GM11168 (cell line): ENCODE data around the gene MAST2.

Experiments
- in situ Hi-C: fragments of 300-500 bp; cut with MboI; formaldehyde crosslinking; loops from one replicate; pipeline ENCODE4 v1.12.0; 2022; ENCODE audit warnings: low sequenced_read_pairs; ENCODE audit not compliant: unreplicated experiment

Gene MAST2

DNA sequence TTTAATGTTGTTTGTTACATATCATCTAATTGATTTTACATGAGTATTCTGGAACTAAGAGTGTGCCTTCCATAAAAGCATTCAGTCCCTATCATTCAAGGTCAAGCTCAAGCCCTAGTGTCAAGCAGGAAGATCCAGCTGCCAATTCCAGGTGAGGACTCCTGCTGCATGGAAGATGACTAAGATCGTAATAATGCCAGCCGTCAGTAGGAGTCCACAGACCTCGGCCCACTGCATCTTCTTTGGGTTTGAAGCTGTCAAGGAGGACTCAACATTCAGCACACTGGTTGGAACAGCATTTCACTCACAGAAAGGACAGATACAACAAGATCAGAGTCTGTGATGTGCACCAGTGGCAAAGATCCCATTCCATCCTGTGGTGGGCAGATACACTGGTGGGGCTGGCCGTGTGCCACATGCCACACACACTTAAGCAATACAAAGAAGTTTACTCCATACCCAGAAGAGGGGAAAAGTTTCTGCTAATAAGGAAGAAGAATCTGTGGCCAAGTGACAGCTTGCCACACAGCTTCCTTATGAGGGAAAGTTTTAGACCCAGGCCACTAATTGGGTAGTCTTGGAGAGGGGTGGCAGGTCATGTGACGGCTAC, 168.6 kb downstream of the MAST2 start:
- in situ Hi-C loops, result no loop called here

GRCh38 chr1:45972621-45973020, 169.2 kb downstream of the MAST2 start:
- in situ Hi-C loops, result no loop called here

- in situ Hi-C loops, result no loop called here
Measured at GRCh38 chr1:45973121-45973520, 169.7 kb downstream of the MAST2 start.

DNA sequence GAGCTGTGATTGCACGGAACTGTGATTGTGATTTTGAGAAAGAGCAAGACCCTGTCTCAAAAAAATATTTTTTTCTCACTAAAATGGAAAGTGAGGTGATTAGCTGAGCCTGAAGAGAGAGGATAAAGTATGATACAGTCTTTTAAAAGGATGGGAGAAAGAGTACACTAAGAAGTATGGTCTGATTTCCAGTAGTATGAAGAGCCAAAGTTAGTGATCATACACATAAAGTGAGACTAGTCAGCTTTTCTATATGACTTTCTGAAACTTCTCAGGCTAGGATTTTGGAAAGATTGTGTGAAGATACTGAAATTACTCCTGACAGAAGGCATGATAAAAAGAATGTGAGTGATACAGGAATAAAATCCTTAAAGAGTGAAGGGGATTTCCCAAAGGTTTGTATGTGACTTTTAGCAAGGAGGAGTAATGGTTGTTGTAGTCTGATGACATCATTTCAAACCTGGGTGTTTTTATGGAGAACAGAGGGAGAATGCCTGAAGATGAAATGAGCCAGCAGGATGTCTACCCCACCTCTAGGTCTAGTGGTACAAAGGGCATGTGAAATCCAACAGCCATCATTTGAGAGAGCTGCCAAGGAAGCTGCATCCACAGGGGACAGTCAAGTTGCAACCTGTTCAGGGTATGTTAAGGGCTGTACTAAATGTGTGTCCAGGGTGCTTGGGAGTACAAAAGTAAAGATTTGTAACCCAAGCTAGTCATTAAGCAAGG, 171.3 kb downstream of the MAST2 start:
- in situ Hi-C loops, result no loop called here

GRCh38 chr1:45976623-45977022, 173.2 kb downstream of the MAST2 start:
- in situ Hi-C loops, result no loop called here

GRCh38 chr1:45979074-45979777, 175.8 kb downstream of the MAST2 start:
- in situ Hi-C loops, result no loop called here

DNA sequence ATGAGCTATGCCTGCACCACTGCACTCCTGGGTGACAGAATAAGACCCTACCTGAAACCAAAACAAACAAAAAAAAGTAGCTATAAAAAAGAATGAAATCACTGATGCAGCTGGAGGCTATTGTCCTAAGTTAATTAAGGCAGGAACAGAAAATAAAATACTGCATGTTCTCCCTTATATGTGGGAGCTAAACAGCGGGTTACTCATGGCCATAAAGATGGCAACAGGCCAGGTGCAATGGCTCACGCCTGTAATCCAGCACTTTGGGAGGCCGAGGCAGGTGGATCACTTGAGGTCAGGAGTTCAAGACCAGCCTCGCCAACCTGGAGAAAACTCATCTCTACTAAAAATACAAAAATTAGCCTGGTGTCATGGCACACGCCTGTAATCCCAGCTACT, 176.4 kb downstream of the MAST2 start:
- in situ Hi-C loops, result no loop called here

GRCh38 chr1:45982359-45982758, 178.9 kb downstream of the MAST2 start:
- in situ Hi-C loops, result no loop called here

DNA sequence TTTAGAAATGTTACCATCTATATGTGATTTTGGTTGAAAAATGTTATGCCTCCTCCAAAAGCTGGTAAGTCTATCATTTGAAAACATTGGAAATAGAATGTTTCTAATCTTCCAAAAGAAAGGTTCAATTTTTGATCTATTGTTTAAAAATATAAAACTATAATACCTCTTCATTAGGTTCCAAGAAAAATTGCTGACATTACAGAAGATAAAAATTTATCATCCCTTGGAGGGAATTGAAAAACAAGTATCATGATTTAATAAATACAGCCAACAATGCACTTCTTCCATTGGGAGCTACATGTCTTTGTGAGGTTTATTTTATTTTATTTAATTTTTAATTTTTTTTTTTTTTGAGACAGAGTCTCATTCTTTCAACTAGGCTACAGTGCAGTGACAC, 180.6 kb downstream of the MAST2 start:
- in situ Hi-C loops, result no loop called here

DNA sequence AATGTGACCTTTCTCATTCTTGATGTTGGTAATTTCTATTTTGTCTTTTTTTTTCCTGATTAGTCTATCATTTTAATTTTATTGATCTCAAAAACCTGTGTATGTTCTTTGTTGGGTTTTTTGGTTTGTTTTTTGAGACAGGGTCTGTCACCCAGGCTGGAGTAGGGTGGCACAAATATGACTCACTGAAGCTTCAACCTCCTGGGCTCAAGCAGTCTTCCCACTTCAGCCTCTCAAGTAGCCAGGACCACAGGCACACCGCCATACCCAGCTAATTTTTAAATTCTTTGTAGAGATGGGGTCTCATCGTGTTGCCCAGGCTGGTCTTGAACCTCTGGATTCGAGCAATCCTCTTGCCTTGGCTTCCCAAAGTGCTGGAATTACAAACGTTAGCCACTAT, 183.8 kb downstream of the MAST2 start:
- in situ Hi-C loops, result no loop called here

- in situ Hi-C loops, result no loop called here
Measured at GRCh38 chr1:45989249-45989648, 185.8 kb downstream of the MAST2 start.

- in situ Hi-C loops, result no loop called here
Measured at GRCh38 chr1:45994423-45994822, 191.0 kb downstream of the MAST2 start.

- in situ Hi-C loops, result no loop called here
Measured at GRCh38 chr1:45995298-45995697, 191.9 kb downstream of the MAST2 start.

GRCh38 chr1:45998020-45998617, 194.7 kb downstream of the MAST2 start:
- in situ Hi-C loops, result no loop called here

GRCh38 chr1:45999507-45999906, 196.1 kb downstream of the MAST2 start:
- in situ Hi-C loops, result no loop called here

DNA sequence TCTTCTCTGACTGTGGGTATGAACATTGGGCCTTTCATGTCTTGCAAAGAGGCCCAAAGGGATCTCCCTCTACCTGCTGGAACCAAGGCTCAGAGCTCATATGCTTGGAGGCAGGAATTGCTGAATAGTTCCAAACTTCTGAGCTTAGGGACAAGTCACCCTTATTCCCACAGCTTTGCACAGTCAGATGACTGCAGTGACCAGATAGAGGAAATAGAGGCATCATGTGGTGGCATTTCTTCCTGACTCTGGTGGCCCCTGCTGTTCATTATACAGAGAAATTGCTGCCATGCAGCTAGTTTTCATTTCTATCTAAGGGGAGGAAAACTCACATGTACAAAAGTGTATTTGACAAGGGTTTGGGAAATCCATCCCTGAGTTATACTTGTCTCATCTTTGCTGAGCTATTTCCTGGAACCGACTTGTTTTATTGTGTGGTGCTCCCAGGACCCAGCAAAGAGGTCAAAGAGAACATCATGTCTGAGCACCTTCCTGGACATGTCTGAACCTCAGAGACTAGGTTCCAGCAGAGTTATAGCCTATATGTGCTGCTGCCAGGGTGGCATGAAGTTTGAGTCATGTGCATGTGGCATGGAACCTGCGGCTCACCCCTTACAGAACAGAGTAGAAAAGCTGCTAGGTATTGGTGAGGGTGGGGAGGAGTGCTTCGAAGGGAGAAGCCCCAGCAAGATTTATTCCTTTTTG, 197.8 kb downstream of the MAST2 start:
- in situ Hi-C loops, result no loop called here

DNA sequence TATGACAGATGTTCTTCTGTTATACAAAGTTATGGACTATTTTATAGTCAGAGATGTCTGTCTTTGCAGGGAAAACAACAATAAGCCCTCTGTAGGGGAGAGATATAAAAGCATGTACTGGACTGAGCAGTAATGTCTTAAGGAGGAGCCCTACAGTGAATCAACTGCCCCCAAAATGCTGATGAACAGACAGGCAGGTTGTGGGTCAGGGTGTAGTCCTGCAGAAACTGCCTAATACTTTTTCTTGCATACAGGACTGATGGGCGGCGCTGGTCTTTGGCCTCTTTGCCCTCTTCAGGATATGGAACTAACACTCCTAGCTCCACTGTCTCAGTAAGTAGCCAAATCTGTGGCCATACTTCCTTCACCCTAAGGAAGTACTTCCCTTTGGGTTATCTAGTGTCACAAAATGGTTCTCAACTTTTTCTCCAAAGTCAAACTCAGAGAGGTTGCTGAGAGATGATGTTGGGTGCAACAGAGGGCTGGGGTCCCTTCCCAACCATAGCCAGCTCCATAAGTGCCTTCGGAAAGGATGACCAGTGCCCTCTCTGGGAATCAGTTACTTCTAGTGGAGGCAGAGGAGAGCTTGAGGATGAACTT, 199.2 kb downstream of the MAST2 start:
- in situ Hi-C loops, result no loop called here

- in situ Hi-C loops, result no loop called here
Measured at GRCh38 chr1:46003315-46003714, 199.9 kb downstream of the MAST2 start.

DNA sequence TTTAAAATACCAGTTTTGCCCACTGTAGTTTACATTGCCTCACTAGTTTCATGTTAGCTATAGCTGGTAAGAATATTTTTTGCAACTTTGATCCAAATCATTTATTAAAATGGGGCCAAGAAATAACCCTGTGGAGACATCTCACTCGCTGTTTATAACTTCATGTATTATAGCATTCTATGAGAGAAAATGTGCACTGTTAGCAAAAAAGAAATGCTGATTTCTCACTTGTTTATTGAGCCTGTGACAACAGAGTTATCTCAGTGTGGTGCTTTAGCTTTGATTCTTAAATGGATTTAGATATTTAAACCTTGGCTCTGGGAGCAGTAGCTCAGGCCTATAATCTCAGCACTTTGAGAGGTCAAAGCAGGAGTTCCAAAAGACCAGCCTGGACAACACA, 201.1 kb downstream of the MAST2 start:
- in situ Hi-C loops, result no loop called here

- in situ Hi-C loops, result no loop called here
Measured at GRCh38 chr1:46005594-46005993, 202.2 kb downstream of the MAST2 start.
